K562 (cell line): ENCODE results near the gene ZNRD2. TPM values are rescaled to one million over a fixed set of nuclear protein-coding genes. Genes with fewer than 3 reads are reported as not detected.

Experiments
- CBX2 ChIP-seq: fragments of 200-600 bp; sonication (generic); IDR thresholded peaks from one replicate; pipeline ENCODE4 v1.6.1; 2012; ENCODE audit warnings: mild to moderate bottlenecking, low read length, inconsistent platforms; ENCODE audit not compliant: insufficient read depth, poor library complexity, severe bottlenecking
- CBX8 ChIP-seq: fragments of 200-600 bp; sonication (generic); IDR thresholded peaks from 2 replicates; pipeline ENCODE4 v1.6.1; 2012; ENCODE audit warnings: borderline replicate concordance, mixed run types, low read depth, mild to moderate bottlenecking, moderate library complexity, mixed read lengths, low read length, control low read depth, inconsistent platforms; ENCODE audit not compliant: poor library complexity, severe bottlenecking; ENCODE audit errors: extremely low read depth
- CEBPZ ChIP-seq: fragments of 150-350 bp; IDR thresholded peaks from 2 replicates; pipeline ENCODE4 v1.6.1; 2014; ENCODE audit warnings: low read depth, mild to moderate bottlenecking, low read length, borderline replicate concordance
- GTF2A2 ChIP-seq: IDR thresholded peaks from 2 replicates; pipeline ENCODE4 v1.6.1; 2016; ENCODE audit warnings: mild to moderate bottlenecking, missing genetic modification characterization, missing compliant biosample characterization
- PCBP2 ChIP-seq: fragments of 200-400 bp; formaldehyde crosslinking; IDR thresholded peaks from 2 replicates; pipeline ENCODE4 v1.6.1; 2018; ENCODE audit warnings: low read length, low read depth, mild to moderate bottlenecking, moderate library complexity; ENCODE audit not compliant: poor library complexity, severe bottlenecking
- POLR2B ChIP-seq: fragments of 450-650 bp; IDR thresholded peaks from 2 replicates; pipeline ENCODE4 v1.6.1; 2018; ENCODE audit warnings: low read depth; ENCODE audit not compliant: partially characterized antibody
- RBM14 ChIP-seq: fragments of 200-400 bp; formaldehyde crosslinking; IDR thresholded peaks from 2 replicates; pipeline ENCODE4 v1.6.1; 2018; ENCODE audit warnings: low read depth, mild to moderate bottlenecking, low read length, moderate library complexity, borderline replicate concordance; ENCODE audit not compliant: insufficient read depth
- SFPQ ChIP-seq: fragments of 200-400 bp; formaldehyde crosslinking; IDR thresholded peaks from 2 replicates; pipeline ENCODE4 v1.6.1; 2017; ENCODE audit warnings: mild to moderate bottlenecking, low read depth, low read length, moderate library complexity
- SNAPC5 ChIP-seq: fragments of 250-450 bp; sonication (Bioruptor Pico); IDR thresholded peaks from 2 replicates; pipeline ENCODE4 v1.8.0; 2021; ENCODE audit warnings: moderate library complexity, mild to moderate bottlenecking, inconsistent platforms
- SPI1 ChIP-seq: IDR thresholded peaks from 2 replicates; pipeline ENCODE4 v1.6.1; 2011; ENCODE audit warnings: low read depth, low read length, control low read depth, borderline replicate concordance
- SRSF9 ChIP-seq: fragments of 200-400 bp; formaldehyde crosslinking; IDR thresholded peaks from 2 replicates; pipeline ENCODE4 v1.6.1; 2017; ENCODE audit warnings: low read depth, low read length, borderline replicate concordance
- ZNF445 ChIP-seq: fragments of 250-450 bp; sonication (Bioruptor Pico); IDR thresholded peaks from 2 replicates; pipeline ENCODE4 v1.4.0; 2020; ENCODE audit warnings: low read depth, mild to moderate bottlenecking, moderate library complexity
- ZNF589 ChIP-seq: fragments of 200-800 bp; sonication (Bioruptor generic); IDR thresholded peaks from 2 replicates; pipeline ENCODE4 v1.6.1; 2016; ENCODE audit warnings: low read depth, missing genetic modification characterization, missing compliant biosample characterization
- ZNF76 ChIP-seq: fragments of 250-450 bp; sonication (Bioruptor Pico); IDR thresholded peaks from 2 replicates; pipeline ENCODE4 v1.4.0; 2020; ENCODE audit warnings: mild to moderate bottlenecking, moderate library complexity, borderline replicate concordance
- polyA plus RNA-seq, 8 experiments: library from polyadenylated mRNA; depleted of rRNA in 4 of 8; stranded (reverse) in 5 of 8; unstranded in 3 of 8; fragments of >200 nt; fragmentation: Nextera tagmentation in 2 of 8; fragmentation: Illumina TruSeq in 1 of 8; extraction: Ambion mirVana in 2 of 8; extraction: Trizol in 1 of 8; gene quantifications; 2 replicates each; pipeline versions ENCODE4 v1.2.1 to v1.2.3, GENCODE V29; 2011 to 2014; ENCODE audit warnings: inconsistent platforms in 1 of 8, missing spikeins in 1 of 8
- total RNA-seq, 7 experiments: library from RNA; depleted of rRNA in 6 of 7; stranded (reverse); fragments of >200 nt in 6 of 7; fragmentation: Illumina TruSeq in 2 of 7; extraction: Trizol in 2 of 7; gene quantifications; 2 replicates each; pipeline versions ENCODE4 v1.2.1 to v1.2.3, GENCODE V29; 2011 to 2021; ENCODE audit warnings: low replicate concordance in 1 of 7
- TF ChIP-seq, protein P1 (sequence below): sonication (generic); formaldehyde crosslinking; IDR thresholded peaks from 2 replicates; pipeline ENCODE4 v1.9.0; 2022; ENCODE audit warnings: mild to moderate bottlenecking, missing genetic modification reagents
- TF ChIP-seq, protein P2 (sequence below): sonication (generic); formaldehyde crosslinking; IDR thresholded peaks from 2 replicates; pipeline ENCODE4 v1.8.0; 2022; ENCODE audit warnings: mild to moderate bottlenecking, missing genetic modification reagents

Gene ZNRD2
- total and polyA plus RNA-seq, 9 of the 15 experiments (the other 6 are each of a cell fraction or from before 2014, with no cell fraction given): 13.4 to 129 (median 60.4) TPM

- no peak for TF ChIP-seq CBX8
- TF ChIP-seq GTF2A2 (tag): no peak
- 0 out of 2 replicates have a peak, but pooled peaks have one; percentile 33 for TF ChIP-seq ZNF76 (CRISPR knock-in tag)
- no peak for TF ChIP-seq PCBP2
- TF ChIP-seq, protein P1, sequence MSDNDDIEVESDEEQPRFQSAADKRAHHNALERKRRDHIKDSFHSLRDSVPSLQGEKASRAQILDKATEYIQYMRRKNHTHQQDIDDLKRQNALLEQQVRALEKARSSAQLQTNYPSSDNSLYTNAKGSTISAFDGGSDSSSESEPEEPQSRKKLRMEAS (CRISPR knock-in tag): peak; percentile 63
- no peak for TF ChIP-seq SPI1
- TF ChIP-seq CEBPZ: no peak
- TF ChIP-seq RBM14: no peak; the same call in 1 of the 2 replicates
- TF ChIP-seq SFPQ: no peak
- no peak for TF ChIP-seq POLR2B
- no peak for TF ChIP-seq ZNF445
- TF ChIP-seq SNAPC5: no peak
- no peak for TF ChIP-seq ZNF589 (CRISPR knock-in tag)
- no peak for TF ChIP-seq CBX2
- TF ChIP-seq, protein P2, sequence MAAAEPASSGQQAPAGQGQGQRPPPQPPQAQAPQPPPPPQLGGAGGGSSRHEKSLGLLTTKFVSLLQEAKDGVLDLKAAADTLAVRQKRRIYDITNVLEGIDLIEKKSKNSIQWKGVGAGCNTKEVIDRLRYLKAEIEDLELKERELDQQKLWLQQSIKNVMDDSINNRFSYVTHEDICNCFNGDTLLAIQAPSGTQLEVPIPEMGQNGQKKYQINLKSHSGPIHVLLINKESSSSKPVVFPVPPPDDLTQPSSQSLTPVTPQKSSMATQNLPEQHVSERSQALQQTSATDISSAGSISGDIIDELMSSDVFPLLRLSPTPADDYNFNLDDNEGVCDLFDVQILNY: 0 out of 2 replicates have a peak, but pooled peaks have one; percentile 63
- TF ChIP-seq SRSF9: no peak
Measured at GRCh38 chr11:65540290-65541092, 29.8 kb upstream of the ZNRD2 start (continued).
